H4 (cell line): Measurements from ENCODE around the gene NIBAN1. TPM values are rescaled to one million over a fixed set of nuclear protein-coding genes. Genes with fewer than 3 reads are reported as not detected.
A peak's percentile ranks its signal among the peaks of the same experiment; 100 is the strongest.
"Not testable (repeated sequence)": the region's sequence is repeated elsewhere in the genome, so short reads cannot be mapped to it uniquely, and the experiment has no call there.

ENCODE experiments used
- DNase-seq: peaks from one replicate; pipeline ENCODE4 v3.0.0-alpha.2; 2015; ENCODE audit warnings: low spot score
- total RNA-seq: library from RNA; depleted of rRNA; stranded (reverse); fragments of >200 nt; shearing (Covaris generic); gene quantifications from 2 replicates; pipeline ENCODE4 v1.2.3, GENCODE V29; 2014; rRNA removed

NIBAN1 gene, protein sequence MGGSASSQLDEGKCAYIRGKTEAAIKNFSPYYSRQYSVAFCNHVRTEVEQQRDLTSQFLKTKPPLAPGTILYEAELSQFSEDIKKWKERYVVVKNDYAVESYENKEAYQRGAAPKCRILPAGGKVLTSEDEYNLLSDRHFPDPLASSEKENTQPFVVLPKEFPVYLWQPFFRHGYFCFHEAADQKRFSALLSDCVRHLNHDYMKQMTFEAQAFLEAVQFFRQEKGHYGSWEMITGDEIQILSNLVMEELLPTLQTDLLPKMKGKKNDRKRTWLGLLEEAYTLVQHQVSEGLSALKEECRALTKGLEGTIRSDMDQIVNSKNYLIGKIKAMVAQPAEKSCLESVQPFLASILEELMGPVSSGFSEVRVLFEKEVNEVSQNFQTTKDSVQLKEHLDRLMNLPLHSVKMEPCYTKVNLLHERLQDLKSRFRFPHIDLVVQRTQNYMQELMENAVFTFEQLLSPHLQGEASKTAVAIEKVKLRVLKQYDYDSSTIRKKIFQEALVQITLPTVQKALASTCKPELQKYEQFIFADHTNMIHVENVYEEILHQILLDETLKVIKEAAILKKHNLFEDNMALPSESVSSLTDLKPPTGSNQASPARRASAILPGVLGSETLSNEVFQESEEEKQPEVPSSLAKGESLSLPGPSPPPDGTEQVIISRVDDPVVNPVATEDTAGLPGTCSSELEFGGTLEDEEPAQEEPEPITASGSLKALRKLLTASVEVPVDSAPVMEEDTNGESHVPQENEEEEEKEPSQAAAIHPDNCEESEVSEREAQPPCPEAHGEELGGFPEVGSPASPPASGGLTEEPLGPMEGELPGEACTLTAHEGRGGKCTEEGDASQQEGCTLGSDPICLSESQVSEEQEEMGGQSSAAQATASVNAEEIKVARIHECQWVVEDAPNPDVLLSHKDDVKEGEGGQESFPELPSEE
- 12.2 and 16.0 TPM in 2 replicates for total RNA-seq

DNA sequence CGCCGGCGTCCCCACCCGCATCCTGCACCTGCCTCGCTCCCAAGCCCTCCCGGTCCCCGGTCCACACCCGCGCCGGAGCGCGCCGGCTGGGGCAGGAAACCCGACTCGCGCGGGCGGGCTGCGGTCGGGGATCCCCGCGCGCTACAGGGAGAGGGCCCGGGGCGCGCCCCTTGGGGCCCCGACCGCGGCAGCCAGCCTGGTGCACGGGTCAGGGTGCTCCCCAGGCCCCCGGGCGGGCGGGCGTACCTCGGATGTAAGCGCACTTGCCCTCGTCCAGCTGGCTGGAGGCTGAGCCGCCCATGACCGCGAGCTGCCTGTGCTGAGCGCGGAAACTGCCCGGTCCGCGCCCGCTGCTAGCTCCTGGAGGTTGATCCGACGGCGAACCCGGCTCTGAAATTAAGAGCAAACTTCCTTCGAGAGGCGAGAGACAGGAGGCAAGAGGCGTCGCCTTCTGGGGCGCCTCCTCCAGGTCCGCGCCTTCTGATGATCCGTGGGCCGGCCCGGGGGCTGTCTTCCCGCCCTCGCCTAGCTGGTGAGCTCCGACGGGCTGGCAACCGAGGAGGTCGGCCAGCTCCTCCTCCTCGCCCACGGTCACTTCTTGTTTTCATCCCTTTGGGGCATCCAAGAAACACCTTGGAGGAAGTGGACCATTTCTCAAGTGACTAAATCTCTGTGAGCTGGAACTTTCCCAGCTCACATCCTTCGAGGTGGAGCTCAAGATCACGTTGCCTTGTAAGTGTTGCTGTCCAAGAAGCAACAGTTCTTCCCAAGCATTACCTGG is at the start of gene NIBAN1:
Gene NIBAN1, minus strand, starts transcription at position 453 of the 781 bp plus-strand sequence. Its CDS starts 152 bp downstream, at position 301.
- peak; percentile 48 for DNase-seq

DNA sequence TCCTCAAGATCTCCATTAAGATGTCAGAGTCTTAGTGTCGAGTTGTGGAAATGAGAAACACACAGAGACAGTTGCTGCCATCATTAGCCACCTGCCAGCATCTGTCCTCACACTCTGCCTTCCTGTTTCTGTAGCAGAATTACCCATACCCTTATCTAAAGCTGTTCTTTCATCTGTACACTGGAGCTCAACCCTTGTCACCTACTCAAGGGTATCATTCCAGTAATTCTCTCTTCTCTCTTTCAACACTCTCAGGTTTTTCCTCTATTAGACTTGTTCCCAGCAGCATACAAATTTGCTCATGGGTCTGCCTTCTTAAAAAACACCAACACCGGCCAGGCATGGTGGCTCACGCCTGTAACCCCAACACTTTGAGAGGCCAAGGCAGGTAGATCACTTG is 43.7 kb upstream of the NIBAN1 start:
- no peak for DNase-seq

DNA sequence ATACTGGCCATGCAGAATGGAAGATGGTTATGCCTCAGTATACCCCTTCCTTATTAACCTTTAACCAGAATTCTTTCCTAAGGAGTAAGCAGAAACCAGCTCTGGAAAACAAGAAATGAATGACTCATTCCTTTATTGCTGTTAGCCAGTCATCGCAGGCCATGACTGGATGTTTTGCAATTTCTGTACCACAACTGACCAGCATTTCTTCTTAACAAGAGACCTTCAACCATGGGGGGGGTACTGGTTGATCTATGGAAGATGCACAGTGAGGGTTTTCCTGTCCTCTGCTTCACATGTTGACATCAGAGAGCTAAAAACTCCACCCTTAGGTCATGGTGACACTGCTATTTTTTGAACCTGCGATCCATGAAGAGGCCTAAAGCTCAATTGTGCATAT is 43.0 kb upstream of the NIBAN1 start:
- DNase-seq: peak; percentile 75

DNA sequence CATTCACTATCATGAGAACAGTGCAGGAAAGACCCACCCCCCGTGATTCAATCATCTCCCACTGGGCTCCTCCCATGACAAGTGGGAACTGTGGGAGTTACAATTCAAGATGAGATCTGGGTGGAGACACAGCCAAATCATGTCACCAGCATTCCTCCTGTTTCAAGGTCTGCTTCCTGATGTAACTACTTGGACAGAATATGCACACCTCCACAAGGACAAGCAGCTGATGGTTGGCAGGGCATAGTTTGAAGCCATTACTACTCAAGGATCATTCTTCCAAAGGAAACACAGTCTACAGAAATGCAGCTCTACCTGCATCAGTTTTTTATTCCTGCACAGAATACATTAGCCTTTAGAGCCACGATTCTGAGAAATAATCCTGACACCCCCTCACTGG is 42.6 kb upstream of the NIBAN1 start:
- no peak for DNase-seq

DNA sequence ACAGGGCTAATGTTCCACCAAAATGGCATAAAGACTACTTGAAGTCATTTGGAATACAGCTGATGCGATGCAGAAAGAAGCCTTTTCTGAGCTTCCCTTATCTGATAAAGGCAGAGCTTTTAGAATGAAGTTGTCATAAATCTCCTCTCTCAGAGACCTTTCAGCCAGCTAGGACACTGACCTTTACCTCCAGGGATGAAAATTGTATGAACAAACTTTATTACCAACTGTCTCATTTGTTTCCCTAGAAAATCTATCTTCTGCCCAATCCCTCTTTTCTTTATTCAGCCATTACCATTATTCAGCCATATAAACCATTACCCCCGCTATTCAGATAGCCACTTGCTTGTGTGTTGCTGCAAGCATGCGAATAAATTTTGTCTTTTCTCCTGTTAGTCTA is 41.3 kb upstream of the NIBAN1 start:
- no peak for DNase-seq

DNA sequence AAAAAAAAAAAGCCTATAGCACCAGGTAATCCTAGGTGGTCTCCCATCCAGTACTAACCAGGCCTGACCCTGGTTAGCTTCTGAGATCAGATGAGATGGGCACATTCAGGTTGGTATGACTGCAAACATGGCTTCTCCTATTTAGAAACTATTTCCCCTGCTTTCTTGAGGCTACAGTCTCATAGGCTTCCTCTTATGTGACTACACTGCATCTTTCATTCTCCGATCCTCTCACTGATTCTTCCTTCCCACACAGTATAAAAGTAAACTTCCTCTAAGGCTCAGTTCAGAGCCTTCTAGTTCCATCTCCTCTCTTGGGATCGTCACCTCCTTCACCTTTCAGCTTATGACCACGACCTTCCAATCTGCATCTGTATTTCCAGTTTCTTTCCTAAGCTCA is 40.6 kb upstream of the NIBAN1 start:
- no peak for DNase-seq

DNA sequence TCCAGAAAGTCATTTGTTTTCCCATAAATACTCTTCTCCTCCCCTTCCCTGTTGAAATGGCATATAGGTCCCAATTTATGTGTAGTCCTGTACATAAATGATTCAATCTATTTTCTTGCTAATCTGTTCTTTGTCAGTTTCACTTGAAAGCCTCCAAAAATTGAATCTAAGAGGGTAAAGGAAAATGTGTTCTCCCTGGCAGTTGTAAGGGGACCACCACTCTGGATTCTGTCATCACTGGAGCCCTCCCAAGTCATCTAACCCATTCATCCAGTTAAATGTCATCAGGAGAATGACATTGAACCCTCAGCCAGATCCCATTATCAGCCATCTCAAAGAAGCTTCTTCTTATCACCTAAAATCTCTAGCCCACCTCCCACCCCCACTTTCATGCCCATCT is 36.1 kb upstream of the NIBAN1 start:
- DNase-seq: no peak

DNA sequence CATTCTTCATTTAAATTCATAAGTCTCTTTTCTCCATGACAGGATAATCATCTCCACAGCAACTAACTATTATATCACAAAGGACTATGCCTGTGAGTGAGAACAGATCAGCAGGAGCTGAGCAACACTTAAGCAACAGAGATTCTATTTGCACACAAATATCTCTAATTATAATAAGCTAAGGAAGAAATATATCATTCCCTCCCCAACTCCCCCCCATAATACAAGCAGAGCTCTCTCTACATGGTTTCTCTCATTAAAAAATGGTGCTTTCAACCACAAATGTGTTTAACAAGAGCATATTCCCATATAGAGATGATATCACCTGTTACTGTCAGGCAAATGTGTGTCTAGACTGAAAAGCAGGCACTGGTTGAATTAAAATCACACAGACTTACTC is 34.5 kb upstream of the NIBAN1 start:
- DNase-seq: no peak

DNA sequence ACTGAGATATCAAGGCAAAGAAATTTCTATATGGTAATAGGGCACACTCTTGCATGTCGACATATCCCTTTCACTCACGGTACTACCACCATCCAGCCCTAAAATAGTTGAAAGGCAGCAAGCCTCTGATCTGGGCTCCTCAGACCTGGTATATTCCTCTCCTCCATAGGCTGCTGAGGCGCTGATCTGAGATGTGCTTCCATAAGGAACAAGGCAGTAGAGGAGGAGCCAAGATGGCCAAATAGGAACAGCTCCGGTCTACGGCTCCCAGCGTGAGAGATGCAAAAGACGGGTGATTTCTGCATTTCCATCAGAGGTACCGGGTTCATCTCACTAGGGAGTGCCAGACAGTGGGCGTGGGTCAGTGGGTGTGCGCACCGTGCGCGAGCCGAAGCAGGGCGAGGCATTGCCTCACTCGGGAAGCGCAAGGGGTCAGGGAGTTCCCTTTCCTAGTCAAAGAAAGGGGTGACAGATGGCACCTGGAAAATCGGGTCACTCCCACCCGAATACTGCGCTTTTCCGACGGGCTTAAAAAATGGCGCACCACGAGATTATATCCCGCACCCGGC is 27.1 kb upstream of the NIBAN1 start:
- DNase-seq: not testable (repeated sequence)

- DNase-seq: not testable (repeated sequence)
These were observed 25.7 kb upstream of the NIBAN1 start for GRCh38 chr1:184999974-185000373.

DNA sequence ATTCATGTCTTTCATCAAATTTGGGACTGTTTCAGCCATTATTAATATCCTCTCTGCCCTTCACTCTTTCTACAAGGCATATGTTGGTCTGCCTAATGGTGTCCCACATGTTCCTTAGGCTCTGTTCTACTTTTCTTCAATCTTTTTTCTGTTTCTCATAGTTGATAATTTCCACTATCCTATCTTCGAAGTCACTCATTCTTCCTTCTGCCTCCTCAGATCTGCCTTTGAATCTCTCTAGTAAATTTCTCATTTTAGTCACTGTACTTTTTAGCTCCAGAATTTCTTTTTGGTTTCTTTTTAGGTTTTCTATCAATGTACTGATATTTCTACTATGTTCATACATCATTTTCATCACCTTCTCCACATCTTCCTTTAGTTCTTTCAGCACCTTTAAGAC is 20.0 kb upstream of the NIBAN1 start:
- DNase-seq: no peak

GRCh38 chr1:184992271-184992670 is 18.0 kb upstream of the NIBAN1 start:
- DNase-seq: no peak

GRCh38 chr1:184990204-184990603 is 15.9 kb upstream of the NIBAN1 start:
- no peak for DNase-seq

DNA sequence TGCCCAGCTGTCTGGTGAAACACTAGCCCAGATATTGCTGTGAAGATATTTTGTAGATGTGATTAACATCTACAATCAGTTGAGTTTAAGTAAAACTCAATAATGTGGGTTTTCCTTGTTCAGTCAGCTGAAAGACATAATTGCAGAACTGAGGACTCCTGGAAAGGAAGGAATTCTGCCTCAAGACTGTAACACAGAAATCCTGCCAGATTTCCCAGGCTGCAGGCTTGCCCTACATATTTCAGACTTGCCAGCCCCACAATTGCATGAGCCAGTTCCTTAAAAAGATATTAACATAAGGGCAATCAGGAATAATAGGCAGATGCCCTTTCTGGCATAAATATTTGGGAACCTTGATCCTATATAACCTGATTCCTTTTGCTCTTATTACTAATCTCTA is 14.2 kb upstream of the NIBAN1 start:
- DNase-seq: no peak

DNA sequence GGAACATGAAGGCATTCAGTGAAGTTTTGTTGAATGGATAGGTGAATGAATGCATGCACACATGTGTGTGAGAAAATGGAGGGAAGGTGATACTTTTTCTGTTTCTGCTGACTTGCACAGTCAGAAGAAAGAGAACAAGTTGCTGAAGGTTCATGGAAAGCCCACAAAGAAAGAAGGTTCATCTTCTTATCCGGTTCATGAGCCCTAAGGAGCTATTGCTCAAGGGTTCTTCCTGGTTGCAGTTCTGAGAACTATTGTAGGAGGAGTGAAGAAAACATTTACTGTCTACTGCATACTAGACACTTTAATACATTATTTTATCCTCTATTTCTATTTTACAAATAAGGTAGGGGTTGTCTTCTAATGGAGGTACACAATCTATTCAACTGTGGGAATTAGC is 13.4 kb upstream of the NIBAN1 start:
- DNase-seq: no peak

GRCh38 chr1:184986250-184986649 is 11.9 kb upstream of the NIBAN1 start:
- no peak for DNase-seq

DNA sequence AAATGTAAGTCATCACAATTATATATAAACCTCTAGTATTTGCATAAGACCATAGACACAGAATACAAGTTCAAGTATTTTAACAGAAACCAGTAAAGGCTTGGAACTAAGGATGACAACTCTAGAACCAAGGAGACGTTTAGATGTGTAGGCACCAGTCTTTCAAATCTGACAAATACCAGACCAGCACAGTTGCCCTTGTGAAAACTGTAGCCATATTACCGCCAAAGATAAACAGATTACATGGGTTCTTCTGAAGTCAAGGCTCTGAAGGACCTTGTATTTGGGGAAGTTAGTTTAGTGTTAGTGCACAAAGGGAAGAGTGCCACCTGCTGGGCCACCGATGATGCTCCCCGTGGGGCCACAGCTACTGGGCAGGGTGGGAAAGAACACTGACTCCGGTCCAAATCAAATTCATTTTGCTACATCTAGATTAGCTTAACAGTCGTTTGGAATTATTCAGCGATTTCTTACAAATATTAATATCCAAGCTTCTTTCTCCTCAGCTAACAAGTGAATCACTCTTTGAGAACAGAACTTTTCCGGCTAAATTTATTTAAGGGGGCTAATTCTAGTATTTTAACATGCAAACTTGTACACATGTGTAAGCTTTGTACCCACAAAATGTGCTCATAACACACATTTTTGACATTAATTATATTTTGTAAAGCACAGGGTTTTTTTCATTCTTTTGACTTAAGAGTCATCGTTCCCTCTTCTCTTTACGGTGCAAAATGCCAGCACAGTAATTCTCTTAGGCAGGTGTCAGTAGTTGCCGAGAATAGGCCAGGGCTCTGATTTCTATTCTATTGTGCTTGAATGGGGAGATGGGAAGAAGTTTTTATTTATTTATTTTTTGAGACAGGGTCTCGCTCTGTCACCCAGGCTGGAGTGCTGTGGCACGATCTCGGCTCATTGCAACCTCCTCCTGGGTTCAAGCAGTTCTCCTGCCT is 8.0 kb upstream of the NIBAN1 start:
- DNase-seq: peak; percentile 73

GRCh38 chr1:184980726-184981125 is 6.4 kb upstream of the NIBAN1 start:
- no peak for DNase-seq

DNA sequence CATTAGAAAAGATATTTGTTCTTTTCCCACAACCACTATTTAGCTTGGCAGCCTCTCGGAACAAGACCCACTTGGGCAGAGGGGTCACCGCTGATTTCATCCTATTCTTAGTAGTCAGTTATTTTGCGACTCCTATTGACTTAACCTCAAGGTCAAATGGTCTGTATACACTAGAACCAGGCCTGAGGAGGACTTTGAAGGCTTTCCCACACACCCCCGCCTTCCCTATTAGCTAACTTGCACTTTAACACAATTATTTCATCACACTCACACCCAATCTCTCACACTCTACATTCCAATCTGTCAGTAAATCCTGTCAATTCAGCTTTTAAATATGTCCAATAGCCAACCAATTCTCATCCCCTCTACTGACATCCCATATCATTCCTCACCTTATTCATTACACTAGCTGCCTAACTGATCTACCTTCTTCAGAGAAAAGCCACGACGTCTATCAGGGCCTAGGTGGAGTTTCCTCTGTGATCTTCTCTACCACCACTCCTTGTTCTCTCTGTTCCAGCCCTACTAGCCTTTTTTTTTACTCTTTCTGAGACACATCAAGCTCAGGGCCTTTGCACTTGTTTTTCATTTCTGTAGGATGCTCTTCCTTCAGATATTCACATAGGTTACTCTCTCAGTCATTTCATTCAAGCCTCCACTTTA is 1.0 kb upstream of the NIBAN1 start:
- DNase-seq: no peak

DNA sequence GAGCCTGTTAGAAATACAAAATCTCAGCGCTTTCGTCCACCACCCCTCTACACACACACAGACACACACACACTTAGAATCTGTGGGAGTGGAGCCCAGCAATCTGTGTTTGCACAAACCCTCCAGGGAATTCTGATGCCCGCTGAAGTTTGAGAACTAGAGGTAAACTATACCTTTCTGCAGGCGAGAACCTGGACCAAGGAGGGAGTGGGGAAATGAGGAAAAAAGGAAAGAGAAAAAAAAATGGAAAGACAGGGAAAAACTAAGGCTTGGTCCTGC is 468 bp upstream of the NIBAN1 start:
- DNase-seq: no peak
